GM12872 (cell line): Measurements from ENCODE around the gene CCDC82.

Source experiments
- CTCF ChIP-seq: IDR thresholded peaks from 3 replicates; pipeline ENCODE4 v1.5.1; 2011; ENCODE audit warnings: low read depth, mild to moderate bottlenecking, low read length, moderate library complexity; ENCODE audit not compliant: insufficient read depth

Gene CCDC82

GRCh38 chr11:96324912-96325311 lies 64.8 kb downstream of the CCDC82 start:
- no peak for TF ChIP-seq CTCF

- TF ChIP-seq CTCF = no peak
Measured at GRCh38 chr11:96323642-96323985, 66.1 kb downstream of the CCDC82 start.

- no peak for TF ChIP-seq CTCF
Measured at GRCh38 chr11:96322775-96323641, 66.7 kb downstream of the CCDC82 start.

GRCh38 chr11:96321091-96321490 lies 68.6 kb downstream of the CCDC82 start:
- TF ChIP-seq CTCF = no peak

GRCh38 chr11:96319898-96320656 lies 69.6 kb downstream of the CCDC82 start:
- no peak for TF ChIP-seq CTCF

GRCh38 chr11:96318850-96319249 lies 70.9 kb downstream of the CCDC82 start:
- no peak for TF ChIP-seq CTCF

GRCh38 chr11:96318399-96318798 lies 71.3 kb downstream of the CCDC82 start:
- no peak for TF ChIP-seq CTCF
